NOMO-1 treated with DMSO at 0.1 percent for 48 hours (cell line): ENCODE data around the gene LURAP1L.
"Not testable (repeated sequence)": the region's sequence is repeated elsewhere in the genome, so short reads cannot be mapped to it uniquely, and the experiment has no call there.

ENCODE experiments used
- DNase-seq: peaks from one replicate; lab custom pipeline; 2025; ENCODE audit not compliant: unreplicated experiment; lab: John Stamatoyannopoulos, UW

Gene LURAP1L

DNA sequence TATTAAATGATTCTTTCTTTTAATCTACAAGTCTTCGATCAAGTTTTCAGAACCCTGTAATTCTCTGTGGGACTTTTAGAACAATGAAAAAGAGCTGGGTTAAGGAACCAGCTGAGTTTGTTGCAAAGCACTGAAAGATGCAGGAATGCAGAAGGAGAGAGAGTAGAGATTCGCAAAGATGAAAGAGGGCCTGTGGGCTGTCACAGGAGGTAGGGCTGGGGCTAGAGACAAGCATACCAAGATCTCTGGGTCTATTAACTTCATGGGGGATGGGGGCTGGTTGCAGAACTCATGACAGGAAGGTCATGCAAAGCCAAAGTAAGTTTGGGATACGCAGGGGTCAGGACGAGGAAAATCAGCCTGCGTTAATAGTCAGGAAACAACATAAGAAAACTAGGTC lies 81.8 kb downstream of the LURAP1L start:
- DNase-seq, result no peak

DNA sequence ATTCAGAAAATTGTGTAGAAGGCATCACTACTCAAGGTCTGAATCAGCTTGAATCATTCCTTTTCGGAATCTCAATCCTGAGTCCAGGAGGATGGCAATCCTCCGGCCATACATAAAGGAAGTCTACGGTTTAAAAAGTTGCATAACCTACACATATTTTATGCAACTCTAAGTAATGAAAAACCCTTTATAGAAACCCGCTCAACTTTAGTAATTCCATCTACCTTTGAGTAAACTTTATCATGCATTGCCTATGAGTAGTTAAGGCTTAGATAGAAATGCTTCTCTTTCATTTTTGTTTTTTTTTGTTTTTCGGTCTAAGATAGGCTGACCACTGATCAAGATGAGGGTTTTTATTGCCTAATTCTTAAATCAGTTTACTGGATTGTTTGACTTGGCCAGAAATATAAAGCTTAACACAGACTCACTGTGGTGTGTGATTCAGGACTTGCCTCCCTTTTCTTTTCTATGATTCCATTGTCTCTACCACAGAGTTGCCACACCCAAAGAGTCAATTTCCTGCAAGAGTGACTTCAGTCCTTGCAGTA lies 85.0 kb downstream of the LURAP1L start:
- DNase-seq, result no peak

DNA sequence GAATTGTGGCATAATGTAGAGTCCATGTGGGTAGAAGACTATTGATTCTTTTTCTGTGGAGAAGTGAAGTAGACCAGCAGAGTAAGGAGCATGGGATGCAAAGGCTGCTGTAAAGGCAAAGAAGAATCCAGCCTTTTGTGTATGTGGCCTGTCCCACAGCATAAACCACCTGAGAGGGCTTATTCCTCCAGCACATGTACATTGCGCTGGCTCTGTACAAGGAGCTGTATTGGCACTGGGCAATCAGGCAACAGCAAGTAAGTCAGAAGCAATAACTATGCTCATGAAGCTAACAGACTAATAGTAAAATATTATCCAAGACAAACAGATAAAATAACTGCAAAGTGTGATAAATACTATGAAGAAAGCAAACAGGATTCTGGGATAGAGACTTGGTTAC lies 86.2 kb downstream of the LURAP1L start:
- no peak for DNase-seq

DNA sequence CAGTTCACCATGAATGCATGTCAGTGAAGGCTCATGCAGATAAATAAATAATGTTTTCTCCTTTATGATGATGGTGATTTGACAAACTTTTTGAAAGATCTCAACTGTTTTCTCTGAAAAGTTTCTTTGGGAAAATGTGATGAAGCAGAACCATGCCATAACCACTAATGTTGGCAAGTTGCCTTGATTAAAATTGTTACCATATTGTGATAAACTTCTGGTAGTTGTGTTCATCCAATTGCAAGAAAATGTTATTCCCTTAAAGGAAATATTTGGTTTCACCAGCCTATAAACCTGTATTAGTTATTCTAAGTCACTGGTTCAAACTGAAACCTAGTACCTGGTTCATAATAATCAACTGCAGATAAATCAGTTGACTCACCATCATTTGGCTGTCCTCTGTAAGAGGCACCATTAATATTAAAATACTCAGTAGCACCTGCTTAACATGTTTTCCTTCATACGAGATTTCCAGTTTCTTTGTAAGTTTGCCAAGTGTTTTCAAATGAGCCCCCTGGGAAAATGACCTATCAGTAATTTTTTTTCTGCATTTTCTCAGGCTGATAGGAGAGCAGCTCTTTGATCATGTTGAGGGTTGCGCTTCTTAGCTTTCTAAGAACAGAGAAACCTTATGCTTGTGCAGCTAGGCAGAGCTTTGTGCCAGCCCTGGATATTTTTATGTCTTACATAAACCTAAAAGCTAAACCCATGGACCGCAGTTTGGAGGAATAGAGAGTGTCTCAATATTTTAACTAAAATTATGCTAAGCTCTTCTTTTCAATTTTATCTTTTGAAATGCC lies 88.0 kb downstream of the LURAP1L start:
- DNase-seq, result no peak

DNA sequence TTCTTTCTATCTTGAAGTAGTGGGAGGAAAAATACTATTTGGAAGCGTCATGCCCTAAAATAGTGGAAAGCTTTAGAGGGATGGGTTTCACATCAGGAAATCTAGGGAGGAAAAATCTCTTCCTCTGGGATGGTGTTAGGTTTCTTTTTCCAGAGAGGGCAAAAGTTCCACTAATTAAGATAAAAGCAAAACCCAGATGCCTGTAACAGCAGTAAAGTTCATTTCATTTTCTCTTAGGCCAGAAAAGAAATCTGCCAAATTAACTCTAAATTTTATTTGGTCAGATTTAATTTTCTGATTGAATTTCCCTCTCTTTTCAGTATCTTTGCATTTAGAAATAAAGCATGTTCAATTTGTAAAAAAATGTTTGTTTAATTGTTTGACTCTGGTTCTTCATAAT lies 88.8 kb downstream of the LURAP1L start:
- DNase-seq, result no peak

DNA sequence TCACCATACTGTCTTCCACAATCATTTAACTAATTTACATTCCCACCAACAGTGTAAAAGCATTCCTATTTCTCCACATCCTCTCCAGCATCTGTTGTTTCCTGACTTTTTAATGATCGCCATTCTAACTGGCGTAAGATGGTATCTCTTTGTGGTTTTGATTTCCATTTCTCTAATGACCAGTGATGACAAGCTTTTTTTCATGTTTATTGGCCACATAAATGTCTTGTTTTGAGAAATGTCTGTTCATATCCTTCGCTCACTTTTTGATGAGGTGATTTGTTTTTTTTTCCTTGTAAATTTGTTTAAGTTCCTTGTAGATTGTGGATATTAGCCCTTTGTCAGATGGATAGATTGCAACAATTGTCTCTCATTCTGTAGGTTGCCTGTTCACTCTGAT lies 90.6 kb downstream of the LURAP1L start:
- not testable (repeated sequence) for DNase-seq
